HL-60 (cell line): ENCODE measurements around the gene ERC2.

Source experiments
- DNase-seq, 2 experiments: peaks; one replicate each; pipeline ENCODE4 v3.0.0-alpha.2; 2010 to 2020; ENCODE audit warnings: low read depth in 1 of 2, low spot score in 1 of 2
- H3K27ac ChIP-seq: fragments of 250-450 bp; sonication (Bioruptor Pico); replicated peaks from 2 replicates; pipeline ENCODE4 v1.5.1; 2020; ENCODE audit warnings: mild to moderate bottlenecking, moderate library complexity
- H3K27me3 ChIP-seq: fragments of 250-450 bp; sonication (Bioruptor Pico); 2 replicates; pipeline ENCODE4 v1.5.1; 2021; ENCODE audit warnings: mild to moderate bottlenecking, moderate library complexity; ENCODE audit not compliant: insufficient read depth, poor library complexity, severe bottlenecking
- H3K4me3 ChIP-seq: replicated peaks from 2 replicates; pipeline ENCODE4 v1.5.1; 2011; ENCODE audit warnings: mild to moderate bottlenecking, control low read depth, low read length; ENCODE audit not compliant: insufficient read depth
- GABPA ChIP-seq: IDR thresholded peaks from 2 replicates; pipeline ENCODE4 v1.6.1; 2012; ENCODE audit warnings: low read depth
- POLR2AphosphoS5 ChIP-seq: IDR thresholded peaks from 2 replicates; pipeline ENCODE4 v1.6.1; 2012; ENCODE audit warnings: low read depth
- SPI1 ChIP-seq: IDR thresholded peaks from 2 replicates; pipeline ENCODE4 v1.6.1; 2012; ENCODE audit warnings: low read depth, mild to moderate bottlenecking, borderline replicate concordance
- TF ChIP-seq, protein P1 (sequence below): IDR thresholded peaks from 2 replicates; pipeline ENCODE4 v1.6.1; 2012; ENCODE audit warnings: low read depth; ENCODE audit not compliant: insufficient replicate concordance
- TF ChIP-seq, protein P2 (sequence below): IDR thresholded peaks from one replicate; pipeline ENCODE4 v1.5.1; 2011; ENCODE audit warnings: low read length, control low read depth, inconsistent platforms; ENCODE audit not compliant: insufficient read depth

The ERC2 gene

DNA sequence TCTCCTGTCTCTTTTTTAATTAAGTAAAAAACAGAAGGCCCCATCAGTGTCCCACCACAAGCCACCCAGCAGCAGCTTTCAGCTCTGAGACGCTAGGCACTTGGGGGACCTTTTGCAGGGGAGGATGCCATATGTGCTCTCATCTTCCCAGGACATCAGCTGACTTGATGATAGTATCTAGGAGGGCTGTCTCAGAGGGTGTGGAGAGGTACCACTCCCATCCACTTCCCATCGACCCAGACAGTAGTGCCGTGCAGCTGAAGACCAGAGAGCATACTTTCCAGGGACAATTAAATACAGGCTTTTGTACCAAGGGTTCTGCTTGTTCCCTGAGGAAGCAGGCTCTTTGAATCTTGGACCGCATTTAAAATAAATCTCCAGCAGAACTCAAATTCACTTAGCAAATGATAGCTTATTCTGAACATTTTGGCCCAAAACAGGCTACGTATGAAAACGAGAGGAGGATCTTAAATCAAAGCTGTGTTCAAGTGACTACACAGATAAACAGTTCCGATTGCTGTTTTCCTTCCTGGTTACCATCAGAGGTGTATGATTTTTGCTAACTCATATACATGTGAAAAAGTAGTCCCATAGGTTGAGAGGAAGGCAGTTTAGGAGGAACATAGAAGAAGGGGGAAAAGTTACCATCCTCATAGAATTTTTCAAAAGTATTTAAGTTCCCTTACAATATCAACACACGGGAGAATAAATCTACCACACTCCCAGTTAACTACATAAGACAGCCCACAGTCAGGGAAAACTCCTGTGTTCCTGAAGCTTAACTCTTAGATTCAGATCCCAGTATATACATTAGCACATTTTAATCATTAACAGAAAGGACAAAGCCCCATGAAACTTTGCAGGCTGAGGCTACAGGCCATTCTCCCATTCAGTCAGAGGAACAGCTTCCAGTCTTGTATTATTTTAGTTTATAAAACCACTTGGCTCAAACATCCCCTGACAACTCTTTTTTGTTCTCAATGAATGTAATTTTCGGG, 990.7 kb downstream of the ERC2 start:
- H3K4me3 ChIP-seq: no peak overlapping the region
- TF ChIP-seq, protein P1, sequence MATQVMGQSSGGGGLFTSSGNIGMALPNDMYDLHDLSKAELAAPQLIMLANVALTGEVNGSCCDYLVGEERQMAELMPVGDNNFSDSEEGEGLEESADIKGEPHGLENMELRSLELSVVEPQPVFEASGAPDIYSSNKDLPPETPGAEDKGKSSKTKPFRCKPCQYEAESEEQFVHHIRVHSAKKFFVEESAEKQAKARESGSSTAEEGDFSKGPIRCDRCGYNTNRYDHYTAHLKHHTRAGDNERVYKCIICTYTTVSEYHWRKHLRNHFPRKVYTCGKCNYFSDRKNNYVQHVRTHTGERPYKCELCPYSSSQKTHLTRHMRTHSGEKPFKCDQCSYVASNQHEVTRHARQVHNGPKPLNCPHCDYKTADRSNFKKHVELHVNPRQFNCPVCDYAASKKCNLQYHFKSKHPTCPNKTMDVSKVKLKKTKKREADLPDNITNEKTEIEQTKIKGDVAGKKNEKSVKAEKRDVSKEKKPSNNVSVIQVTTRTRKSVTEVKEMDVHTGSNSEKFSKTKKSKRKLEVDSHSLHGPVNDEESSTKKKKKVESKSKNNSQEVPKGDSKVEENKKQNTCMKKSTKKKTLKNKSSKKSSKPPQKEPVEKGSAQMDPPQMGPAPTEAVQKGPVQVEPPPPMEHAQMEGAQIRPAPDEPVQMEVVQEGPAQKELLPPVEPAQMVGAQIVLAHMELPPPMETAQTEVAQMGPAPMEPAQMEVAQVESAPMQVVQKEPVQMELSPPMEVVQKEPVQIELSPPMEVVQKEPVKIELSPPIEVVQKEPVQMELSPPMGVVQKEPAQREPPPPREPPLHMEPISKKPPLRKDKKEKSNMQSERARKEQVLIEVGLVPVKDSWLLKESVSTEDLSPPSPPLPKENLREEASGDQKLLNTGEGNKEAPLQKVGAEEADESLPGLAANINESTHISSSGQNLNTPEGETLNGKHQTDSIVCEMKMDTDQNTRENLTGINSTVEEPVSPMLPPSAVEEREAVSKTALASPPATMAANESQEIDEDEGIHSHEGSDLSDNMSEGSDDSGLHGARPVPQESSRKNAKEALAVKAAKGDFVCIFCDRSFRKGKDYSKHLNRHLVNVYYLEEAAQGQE: no peak
- TF ChIP-seq, protein P2, sequence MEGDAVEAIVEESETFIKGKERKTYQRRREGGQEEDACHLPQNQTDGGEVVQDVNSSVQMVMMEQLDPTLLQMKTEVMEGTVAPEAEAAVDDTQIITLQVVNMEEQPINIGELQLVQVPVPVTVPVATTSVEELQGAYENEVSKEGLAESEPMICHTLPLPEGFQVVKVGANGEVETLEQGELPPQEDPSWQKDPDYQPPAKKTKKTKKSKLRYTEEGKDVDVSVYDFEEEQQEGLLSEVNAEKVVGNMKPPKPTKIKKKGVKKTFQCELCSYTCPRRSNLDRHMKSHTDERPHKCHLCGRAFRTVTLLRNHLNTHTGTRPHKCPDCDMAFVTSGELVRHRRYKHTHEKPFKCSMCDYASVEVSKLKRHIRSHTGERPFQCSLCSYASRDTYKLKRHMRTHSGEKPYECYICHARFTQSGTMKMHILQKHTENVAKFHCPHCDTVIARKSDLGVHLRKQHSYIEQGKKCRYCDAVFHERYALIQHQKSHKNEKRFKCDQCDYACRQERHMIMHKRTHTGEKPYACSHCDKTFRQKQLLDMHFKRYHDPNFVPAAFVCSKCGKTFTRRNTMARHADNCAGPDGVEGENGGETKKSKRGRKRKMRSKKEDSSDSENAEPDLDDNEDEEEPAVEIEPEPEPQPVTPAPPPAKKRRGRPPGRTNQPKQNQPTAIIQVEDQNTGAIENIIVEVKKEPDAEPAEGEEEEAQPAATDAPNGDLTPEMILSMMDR: no peak
- TF ChIP-seq POLR2AphosphoS5: no peak
- TF ChIP-seq SPI1: no peak
- TF ChIP-seq GABPA: no peak
- no peak for DNase-seq
- no peak overlapping the region for H3K27ac ChIP-seq
- H3K27me3 ChIP-seq: peaks cover 36% of the 10 kb centered on the region

DNA sequence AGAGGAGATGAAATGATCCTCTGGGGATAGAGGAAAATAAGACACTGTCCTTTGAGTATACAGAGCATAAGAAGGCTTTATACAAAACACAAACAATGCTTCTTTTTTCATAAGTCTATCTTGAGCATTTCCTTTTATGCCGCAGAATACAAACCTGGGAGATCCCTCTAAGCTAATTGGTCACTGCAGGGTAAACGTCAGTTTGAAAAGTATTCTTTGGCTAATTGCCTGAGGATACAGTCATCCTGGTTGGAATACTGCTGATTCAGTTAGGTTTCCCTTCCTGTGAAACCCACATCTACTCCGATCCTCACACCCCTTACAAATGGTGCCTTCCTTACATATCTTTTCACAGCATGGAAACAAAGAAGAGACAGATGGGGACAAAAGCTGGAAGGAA, 991.8 kb downstream of the ERC2 start:
- no peak for DNase-seq
- TF ChIP-seq GABPA: no peak
- TF ChIP-seq POLR2AphosphoS5: no peak
- TF ChIP-seq, protein P2: no peak
- TF ChIP-seq SPI1: no peak
- TF ChIP-seq, protein P1: no peak
- H3K27ac ChIP-seq: no peak overlapping the region
- H3K27me3 ChIP-seq: peaks cover 25% of the 10 kb centered on the region
- no peak overlapping the region for H3K4me3 ChIP-seq

DNA sequence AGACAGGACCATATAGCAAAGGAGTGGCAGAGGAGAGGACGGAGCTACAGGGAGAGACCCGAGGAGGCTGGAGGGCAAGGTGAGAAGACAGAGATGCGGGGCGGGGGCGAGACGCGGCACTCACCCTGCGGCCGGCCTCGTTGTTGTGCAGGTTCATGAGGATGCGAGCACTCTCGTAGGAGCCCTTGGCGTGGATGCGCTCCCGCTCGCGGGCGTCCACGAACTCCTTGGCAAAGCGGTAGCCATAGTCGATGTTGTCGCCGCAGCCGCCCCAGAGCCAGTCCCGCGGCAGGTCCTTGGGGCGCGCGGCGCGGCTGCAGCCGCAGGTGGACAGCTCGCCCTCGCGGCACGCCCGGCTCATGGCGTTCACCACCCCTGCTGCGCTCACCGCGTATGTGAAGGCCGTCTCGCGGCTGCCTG, 994.0 kb downstream of the ERC2 start:
- Histone ChIP-seq H3K27me3 (peaks cover 10% of the 10 kb centered on the region), H3K4me3 (no peak overlapping the region), H3K27ac (no peak overlapping the region)
- DNase-seq: no peak
- TF ChIP-seq, protein P2: no peak
- TF ChIP-seq GABPA (no peak), SPI1 (no peak), POLR2AphosphoS5 (no peak)
- TF ChIP-seq, protein P1: no peak
